MCF 10A (cell line): ENCODE results near the gene AMHR2. TPM values are rescaled to one million over a fixed set of nuclear protein-coding genes. Genes with fewer than 3 reads are reported as not detected.

Source experiments
- BruUV-seq: library from RNA; stranded (reverse); fragments of 400-500 nt; replicated peaks from 2 replicates; lab custom pipeline; 2021; lab: Mats Ljungman, UMichigan
- CTCF ChIA-PET: fragments of 300-600 bp; sonication (Branson Sonifier 250); formaldehyde crosslinking; extraction: SDS; loops from one replicate; lab custom pipeline; 2021; ENCODE audit warnings: antibody characterized with exemption, inconsistent platforms; lab: Yijun Ruan, JAX
- POLR2A ChIA-PET: fragments of 300-600, 350-650 bp; sonication (Branson Sonifier 250); formaldehyde crosslinking; extraction: SDS; loops from one replicate; lab custom pipeline; 2020; ENCODE audit warnings: antibody characterized with exemption, inconsistent platforms; lab: Yijun Ruan, JAX
- DNase-seq: peaks from one replicate; pipeline ENCODE4 v3.0.0-alpha.2; 2018; ENCODE audit not compliant: unreplicated experiment
- H3K27ac Mint-ChIP-seq: one replicate; pipeline ENCODE4 v1.8.0; 2022; ENCODE audit warnings: mild to moderate bottlenecking, low read depth, mixed read lengths; ENCODE audit not compliant: unreplicated experiment
- H3K27me3 Mint-ChIP-seq: one replicate; pipeline ENCODE4 v1.8.0; 2022; ENCODE audit warnings: mixed read lengths; ENCODE audit not compliant: insufficient read depth, unreplicated experiment
- H3K36me3 Mint-ChIP-seq: one replicate; pipeline ENCODE4 v1.8.0; 2022; ENCODE audit warnings: mild to moderate bottlenecking, moderate library complexity, mixed read lengths; ENCODE audit not compliant: insufficient read depth, unreplicated experiment
- H3K4me1 Mint-ChIP-seq: one replicate; pipeline ENCODE4 v1.8.0; 2022; ENCODE audit warnings: mixed read lengths; ENCODE audit not compliant: insufficient read depth, unreplicated experiment
- H3K4me3 Mint-ChIP-seq: one replicate; pipeline ENCODE4 v1.8.0; 2022; ENCODE audit warnings: mild to moderate bottlenecking, moderate library complexity, mixed read lengths; ENCODE audit not compliant: unreplicated experiment
- H3K9me3 Mint-ChIP-seq: one replicate; pipeline ENCODE4 v1.8.0; 2022; ENCODE audit warnings: mixed read lengths; ENCODE audit not compliant: unreplicated experiment
- intact Hi-C: fragments of 100-400 bp; cut with micrococcal nuclease; formaldehyde crosslinking; loops from 2 replicates; pipeline ENCODE4 v1.14.1; 2022
- total RNA-seq: library from RNA; stranded (reverse); gene quantifications from 2 replicates; pipeline ENCODE4 v1.2.3, GENCODE V29; 2022
- TF ChIP-seq, protein P1 (sequence below): fragments of 200-600 bp; IDR thresholded peaks from one replicate; pipeline ENCODE4 v1.8.0; 2022; ENCODE audit warnings: antibody characterized with exemption, mild to moderate bottlenecking; ENCODE audit not compliant: unreplicated experiment

AMHR2 gene
- total RNA-seq, 1 experiment from 2014 or later = not detected

DNA sequence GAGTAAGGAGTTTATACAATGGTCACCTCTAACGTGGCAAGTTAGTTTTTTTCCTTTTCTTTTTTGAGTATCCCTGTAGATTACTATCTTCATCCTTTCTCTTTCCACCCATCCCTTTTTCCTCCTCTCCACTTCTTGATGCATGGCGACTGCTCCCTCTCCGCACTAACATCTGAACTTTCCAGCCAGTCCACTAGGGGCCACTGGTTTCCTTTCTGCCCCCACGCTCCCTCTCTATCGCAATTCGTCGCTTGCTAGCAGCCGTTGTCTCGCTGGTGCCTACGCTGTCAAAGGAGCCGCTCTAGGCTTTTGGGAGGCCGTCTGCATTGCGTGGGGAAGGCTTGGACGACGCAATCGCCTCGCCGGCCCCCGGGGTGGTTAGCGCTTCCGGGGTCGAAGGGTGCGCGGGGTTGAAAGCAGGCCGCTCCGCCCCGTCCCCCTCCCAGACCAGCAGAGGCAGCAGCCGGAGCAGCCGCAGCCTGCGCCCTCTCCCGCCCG is 28.1 kb downstream of the AMHR2 start, which contains the start of gene PCBP2:
PCBP2 (plus strand) TSS at position 442 of the 498 bp plus-strand sequence. CDS start 2,699 bp downstream, outside the sequence.
- BruUV-seq = no TSS peak
- CTCF ChIA-PET = interaction anchor here (0.6 kb wide), 2 partner anchors 66 to 127 kb away, joined by 3 to 4 read pairs; no protein-coding TSS in a partner anchor
- intact Hi-C loops = loop anchor here (1.0 to 2.0 kb wide), 2 partner anchors 49 to 127 kb away; partner anchors contain the start of gene TARBP2

DNA sequence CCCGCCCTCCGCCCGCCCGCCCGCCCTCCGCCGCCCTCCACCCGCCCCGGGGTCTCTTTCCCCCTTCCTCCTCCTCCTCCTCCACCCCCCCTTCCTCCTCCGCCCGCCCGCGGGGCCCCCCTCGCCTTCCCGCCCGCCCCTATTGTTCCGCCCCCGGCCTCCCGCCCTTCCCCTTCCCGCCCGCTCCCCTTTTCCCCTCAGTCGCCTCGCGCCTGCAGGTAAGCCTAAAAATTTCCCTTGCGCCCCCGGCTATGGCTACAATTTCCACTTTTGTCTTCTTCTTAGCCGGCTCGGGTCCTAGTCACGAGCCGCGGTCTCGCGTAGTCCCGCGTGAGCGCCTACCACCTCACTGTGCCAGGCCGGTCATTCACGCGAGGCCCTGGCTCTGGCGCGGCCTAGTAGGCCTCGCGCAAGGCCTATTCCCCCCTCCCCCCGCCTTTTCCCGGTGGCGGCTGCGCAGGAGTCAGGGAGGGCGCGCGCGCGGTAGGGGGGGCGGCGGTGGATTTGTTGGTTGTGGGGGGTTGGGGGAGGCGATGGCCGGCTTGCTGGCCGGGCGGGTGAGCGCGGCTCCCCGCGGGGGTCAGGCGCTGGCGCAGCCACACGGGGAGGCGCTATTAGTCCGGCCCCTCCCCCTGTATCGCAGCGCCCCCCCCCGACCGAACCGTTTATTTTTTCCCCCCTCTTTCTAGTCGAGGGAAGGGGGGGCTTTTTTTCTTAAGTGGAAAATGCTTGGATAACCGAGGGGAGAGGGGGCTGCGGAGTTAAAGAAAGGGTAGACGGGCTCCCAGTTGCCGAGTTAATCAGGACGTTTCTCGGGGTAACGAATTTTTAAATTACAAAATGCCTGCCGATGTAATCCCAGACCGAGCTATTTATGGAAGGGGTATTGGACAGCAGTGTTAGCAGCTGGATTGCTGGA is 28.8 kb downstream of the AMHR2 start:
- BruUV-seq = no TSS peak
- Mint-ChIP-seq H3K4me3 (peak overlapping the region; percentile 92), H3K27me3 (no peaks in the 10 kb centered on the region), H3K9me3 (no peaks in the 10 kb centered on the region), H3K36me3 (peaks cover 75% of the 10 kb centered on the region), H3K4me1 (peaks cover 30% of the 10 kb centered on the region), H3K27ac (peak overlapping the region; percentile 100)
- TF ChIP-seq, protein P1, sequence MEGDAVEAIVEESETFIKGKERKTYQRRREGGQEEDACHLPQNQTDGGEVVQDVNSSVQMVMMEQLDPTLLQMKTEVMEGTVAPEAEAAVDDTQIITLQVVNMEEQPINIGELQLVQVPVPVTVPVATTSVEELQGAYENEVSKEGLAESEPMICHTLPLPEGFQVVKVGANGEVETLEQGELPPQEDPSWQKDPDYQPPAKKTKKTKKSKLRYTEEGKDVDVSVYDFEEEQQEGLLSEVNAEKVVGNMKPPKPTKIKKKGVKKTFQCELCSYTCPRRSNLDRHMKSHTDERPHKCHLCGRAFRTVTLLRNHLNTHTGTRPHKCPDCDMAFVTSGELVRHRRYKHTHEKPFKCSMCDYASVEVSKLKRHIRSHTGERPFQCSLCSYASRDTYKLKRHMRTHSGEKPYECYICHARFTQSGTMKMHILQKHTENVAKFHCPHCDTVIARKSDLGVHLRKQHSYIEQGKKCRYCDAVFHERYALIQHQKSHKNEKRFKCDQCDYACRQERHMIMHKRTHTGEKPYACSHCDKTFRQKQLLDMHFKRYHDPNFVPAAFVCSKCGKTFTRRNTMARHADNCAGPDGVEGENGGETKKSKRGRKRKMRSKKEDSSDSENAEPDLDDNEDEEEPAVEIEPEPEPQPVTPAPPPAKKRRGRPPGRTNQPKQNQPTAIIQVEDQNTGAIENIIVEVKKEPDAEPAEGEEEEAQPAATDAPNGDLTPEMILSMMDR = peak; percentile 35
- intact Hi-C loops = loop anchor here (1.0 to 2.0 kb wide), 2 partner anchors 48 to 128 kb away; partner anchors contain the start of gene TARBP2
- CTCF ChIA-PET = interaction anchor here (0.7 to 1.3 kb wide), 9 partner anchors 9 to 441 kb away, joined by 3 to 5 read pairs (median 3); partner anchors contain the start of gene AAAS
- peak; percentile 69 for DNase-seq
- POLR2A ChIA-PET = interaction anchor here (0.6 to 4.0 kb wide), 13 partner anchors 12 to 223 kb away, joined by 3 to 22 read pairs (median 7); partner anchors contain the start of genes AAAS and TARBP2

More for the DNA sequence above, 28.1 kb downstream of the AMHR2 start, which contains the start of gene PCBP2:
- H3K4me1 Mint-ChIP-seq = peaks cover 30% of the 10 kb centered on the region
- TF ChIP-seq, protein P1 = peak; percentile 56
- peak; percentile 99 for DNase-seq
- peak within 1 kb of the TSS; percentile 92 for H3K4me3 Mint-ChIP-seq
- H3K36me3 Mint-ChIP-seq = peaks cover 74% of the 10 kb centered on the region
- H3K27ac Mint-ChIP-seq = peak within 1 kb of the TSS; percentile 100
- H3K27me3 Mint-ChIP-seq = no peaks in the 10 kb centered on the region
- POLR2A ChIA-PET = interaction anchor here (0.7 to 2.3 kb wide), 9 partner anchors 9 to 372 kb away, joined by 3 to 16 read pairs (median 5); partner anchors contain the start of genes AAAS, ATP5MC2, PRR13 and SPRYD3
- no peaks in the 10 kb centered on the region for H3K9me3 Mint-ChIP-seq

DNA sequence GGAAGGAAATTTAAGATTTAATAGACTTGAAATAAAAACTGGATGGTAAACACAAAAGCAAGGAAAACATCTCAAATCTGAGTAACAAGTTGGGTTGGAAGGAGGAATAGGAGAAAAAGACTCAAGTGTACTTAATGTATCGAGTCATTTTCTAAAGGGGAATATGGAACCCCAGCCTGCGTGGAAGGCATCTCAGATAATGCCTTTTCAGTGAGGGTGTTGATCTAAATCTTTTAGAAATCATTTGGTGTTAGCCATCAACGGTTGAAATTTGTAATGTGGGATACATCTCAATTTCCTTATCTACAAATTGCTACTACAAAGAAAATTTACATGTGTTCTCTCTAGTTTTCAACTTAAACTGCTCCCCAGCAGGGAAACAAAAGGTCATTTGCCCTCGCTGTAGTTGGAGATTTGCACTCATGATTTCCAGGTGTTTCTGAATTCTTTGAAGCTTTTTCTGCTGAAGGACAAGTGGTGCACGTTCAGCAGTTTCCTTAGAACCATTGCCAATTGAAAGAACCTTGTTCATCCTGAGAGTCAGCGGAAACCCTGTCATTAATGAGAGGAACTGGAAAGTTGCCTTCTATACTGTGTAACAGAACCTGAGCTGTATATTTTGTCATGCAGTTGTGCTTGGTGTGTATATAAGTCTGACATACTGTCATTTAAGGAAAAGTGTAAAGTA is 30.4 kb downstream of the AMHR2 start:
- BruUV-seq = no TSS peak
- Mint-ChIP-seq H3K27me3 (no peaks in the 10 kb centered on the region), H3K9me3 (no peaks in the 10 kb centered on the region), H3K4me1 (peaks cover 30% of the 10 kb centered on the region), H3K27ac (peak overlapping the region; percentile 100), H3K4me3 (peak overlapping the region; percentile 92), H3K36me3 (peaks cover 77% of the 10 kb centered on the region)
- no peak for DNase-seq
- intact Hi-C loops = loop anchor here (2.0 kb wide), 1 partner anchor 47 kb away; the partner anchor contains the start of gene TARBP2
- CTCF ChIA-PET = interaction anchor here (0.5 to 1.5 kb wide), 8 partner anchors 8 to 376 kb away, joined by 3 to 8 read pairs (median 3); partner anchors contain the start of gene AAAS
- TF ChIP-seq, protein P1 = no peak
- POLR2A ChIA-PET = interaction anchor here (0.6 to 4.0 kb wide), 20 partner anchors 9 to 133 kb away, joined by 3 to 22 read pairs (median 6); partner anchors contain the start of genes AAAS, PRR13, SP1 and TARBP2
